B cell (primary cell): Measurements from ENCODE around the gene ERO1B. TPM values are rescaled to one million over a fixed set of nuclear protein-coding genes. Genes with fewer than 3 reads are reported as not detected.

Experiments used
- ATAC-seq: fragments of 200-7000 bp; cut with Tn5 transposase; one replicate; pipeline ENCODE4 v1.10.0; 2021; ENCODE audit warnings: low read depth, mild to moderate bottlenecking, moderate number of reproducible peaks, moderate library complexity
- CTCF ChIA-PET: fragments of 350-600 bp; sonication (Branson Sonifier 250); formaldehyde crosslinking; loops from one replicate; lab custom pipeline; 2021; ENCODE audit warnings: antibody characterized with exemption, inconsistent platforms; lab: Charles Lee
- POLR2A ChIA-PET: fragments of 350-600 bp; sonication (Branson Sonifier 250); formaldehyde crosslinking; loops from one replicate; lab custom pipeline; 2021; ENCODE audit warnings: antibody characterized with exemption; lab: Charles Lee
- DNase-seq: peaks from one replicate; pipeline ENCODE4 v3.0.0; 2013
- H2AFZ ChIP-seq: 2 replicates; pipeline ENCODE4 v1.6.1; 2012; ENCODE audit warnings: mild to moderate bottlenecking, low read depth, low read length; ENCODE audit not compliant: insufficient read depth, poor library complexity, severe bottlenecking
- H3K27ac ChIP-seq, 2 donors: 1 replicate in 1 of 2; 2 replicates in 1 of 2; pipeline ENCODE4 v1.5.1; 2012 to 2013; ENCODE audit warnings: low read length in 2 of 2, mild to moderate bottlenecking in 2 of 2, moderate library complexity in 1 of 2
- H3K27me3 ChIP-seq, 4 experiments: fragments of 200-600 bp in 1 of 4; sonication (generic) in 1 of 4; replicated peaks in 1 of 4; 1 replicate in 2 of 4; 2 replicates in 2 of 4; pipeline versions ENCODE4 v1.6.1 to v1.7.0; 2013 to 2016; ENCODE audit warnings: low read length in 3 of 4, mild to moderate bottlenecking in 2 of 4, mixed read lengths in 1 of 4, moderate library complexity in 1 of 4; ENCODE audit not compliant: insufficient read depth in 4 of 4, control insufficient read depth in 3 of 4; ENCODE audit errors: control extremely low read depth in 1 of 4
- H3K36me3 ChIP-seq, 2 experiments: replicated peaks in 1 of 2; 1 replicate in 1 of 2; 2 replicates in 1 of 2; pipeline versions ENCODE4 v1.6.1 to v1.7.1; 2013; ENCODE audit warnings: low read length in 1 of 2; ENCODE audit not compliant: insufficient read depth in 2 of 2, control insufficient read depth in 1 of 2; ENCODE audit errors: control extremely low read depth in 1 of 2, extremely low read depth in 1 of 2
- H3K4me1 ChIP-seq, 2 donors: fragments of 200-600 bp in 1 of 2; sonication (generic) in 1 of 2; 1 replicate in 1 of 2; 2 replicates in 1 of 2; pipeline versions ENCODE4 v1.5.1 to v1.6.1; 2013 to 2017; ENCODE audit warnings: low read length in 2 of 2; ENCODE audit not compliant: control insufficient read depth in 2 of 2, insufficient read depth in 2 of 2
- H3K4me2 ChIP-seq: replicated peaks from 2 replicates; pipeline ENCODE3; 2012; ENCODE audit warnings: mild to moderate bottlenecking, low read depth, low read length; ENCODE audit not compliant: poor library complexity, severe bottlenecking
- H3K4me3 ChIP-seq, 5 experiments: fragments of 200-600 bp in 1 of 5; sonication (generic) in 1 of 5; 1 replicate in 3 of 5; 2 replicates in 2 of 5; pipeline versions ENCODE4 v1.5.1 to v1.7.0; 2011 to 2016; ENCODE audit warnings: low read length in 4 of 5, mild to moderate bottlenecking in 4 of 5, low read depth in 2 of 5, control low read depth in 1 of 5, moderate library complexity in 1 of 5; ENCODE audit not compliant: insufficient read depth in 1 of 5; ENCODE audit errors: control extremely low read depth in 1 of 5, extremely low read depth in 1 of 5
- H3K79me2 ChIP-seq: fragments of 200-600 bp; sonication (generic); one replicate; pipeline ENCODE4 v1.6.0; 2016; ENCODE audit warnings: low read length; ENCODE audit not compliant: control insufficient read depth, insufficient read depth
- H3K9ac ChIP-seq: fragments of 200-600 bp; sonication (generic); 2 replicates; pipeline ENCODE4 v1.6.1; 2017; ENCODE audit warnings: mild to moderate bottlenecking, low read length, moderate library complexity
- H3K9me3 ChIP-seq, 3 donors: one replicate each; pipeline versions ENCODE4 v1.6.1 to v1.7.1; 2013; ENCODE audit warnings: low read length in 2 of 3; ENCODE audit not compliant: control insufficient read depth in 2 of 3, insufficient read depth in 1 of 3; ENCODE audit errors: control extremely low read depth in 1 of 3
- H4K20me1 ChIP-seq: 2 replicates; pipeline ENCODE4 v1.6.0; 2012; ENCODE audit warnings: mild to moderate bottlenecking, low read length; ENCODE audit not compliant: insufficient read depth, control insufficient read depth, poor library complexity, severe bottlenecking
- H3K27ac Mint-ChIP-seq: one replicate; pipeline ENCODE4 v1.8.0; 2021; ENCODE audit warnings: mixed read lengths
- H3K27me3 Mint-ChIP-seq: one replicate; pipeline ENCODE4 v1.8.0; 2021; ENCODE audit warnings: mixed read lengths
- H3K4me1 Mint-ChIP-seq: one replicate; pipeline ENCODE4 v1.8.0; 2021; ENCODE audit warnings: mixed read lengths
- H3K4me3 Mint-ChIP-seq: one replicate; pipeline ENCODE4 v1.8.0; 2021; ENCODE audit warnings: mixed read lengths
- H3K9me3 Mint-ChIP-seq: one replicate; pipeline ENCODE4 v1.8.0; 2022; ENCODE audit warnings: mixed read lengths; ENCODE audit not compliant: insufficient read depth
- EZH2 ChIP-seq: IDR thresholded peaks from 2 replicates; pipeline ENCODE4 v1.6.1; 2012; ENCODE audit warnings: borderline replicate concordance, low read depth, mild to moderate bottlenecking, moderate library complexity, low read length; ENCODE audit not compliant: insufficient read depth, poor library complexity, severe bottlenecking
- WGBS: methylation state at CpG from one replicate; pipeline ENCODE4 v1.1.5; 2013; ENCODE audit warnings: missing lambda C conversion rate; ENCODE audit not compliant: insufficient coverage; 5-methylcytosine and 5-hydroxymethylcytosine counted together
- intact Hi-C: fragments of 100-400 bp; cut with micrococcal nuclease; formaldehyde crosslinking; loops from one replicate; pipeline ENCODE4 v1.10.0; 2022
- polyA plus RNA-seq: library from polyadenylated mRNA; depleted of rRNA; stranded (reverse); fragments of >200 nt; gene quantifications from 2 replicates; pipeline ENCODE4 v1.2.3, GENCODE V29; 2012
- total RNA-seq, 2 donors: library from RNA; stranded (reverse); fragments of 120-200 nt in 1 of 2; gene quantifications; 1 replicate in 1 of 2; 2 replicates in 1 of 2; pipeline versions ENCODE4 v1.2.3 to v1.2.4, GENCODE V29; 2013 to 2022
- TF ChIP-seq, protein P1 (sequence below): fragments of 200-600 bp; IDR thresholded peaks from one replicate; pipeline ENCODE4 v1.8.0; 2022; ENCODE audit warnings: antibody characterized with exemption, mild to moderate bottlenecking

The ERO1B gene
- total and polyA plus RNA-seq, 2 donors (not counting 1 experiment from before 2014, with no cell fraction given): 5.1 to 25.6 TPM

DNA sequence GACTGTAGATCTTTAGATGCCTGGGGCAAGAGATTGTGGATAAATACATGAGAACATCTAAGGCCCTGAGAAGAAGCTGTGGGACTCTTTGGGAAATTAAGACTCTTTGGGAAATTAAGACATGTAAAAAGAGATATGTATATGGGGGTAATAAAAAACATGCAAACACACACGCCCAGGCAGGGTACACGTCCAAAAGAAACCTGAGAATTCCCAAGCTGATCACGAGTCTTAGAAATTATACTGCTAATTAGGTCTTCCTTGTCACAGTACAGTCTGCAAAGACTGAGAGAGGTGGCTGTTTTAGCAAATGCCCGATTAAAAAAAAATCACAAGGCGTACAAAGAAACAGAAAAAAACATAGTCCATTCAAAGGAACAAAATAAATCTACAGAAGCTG, 39.3 kb upstream of the ERO1B start:
- no peak overlapping the region for H2AFZ ChIP-seq
- 89% methylated on average over 3 of the region's 5 CpGs for WGBS
- no peak overlapping the region for H3K27ac ChIP-seq

DNA sequence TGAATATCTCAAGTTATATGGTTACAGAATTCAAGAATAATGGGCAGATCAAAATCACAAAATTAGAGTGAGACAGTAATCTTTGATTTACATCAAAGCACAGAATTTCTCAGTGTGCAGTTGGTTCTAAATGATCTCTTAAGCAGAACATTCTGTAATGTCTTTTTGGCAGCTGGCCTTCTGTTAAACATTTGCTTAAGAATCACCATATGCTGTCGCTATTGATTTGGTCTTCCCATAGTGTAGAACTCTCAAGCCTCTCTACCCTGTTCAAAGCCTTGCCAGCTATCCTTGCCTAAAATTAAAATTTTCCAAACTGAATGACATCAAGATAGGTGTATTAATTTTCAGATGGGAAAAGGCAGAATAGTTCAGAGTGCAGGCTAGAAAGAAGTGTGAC, 38.9 kb upstream of the ERO1B start:
- 100% methylated on average over 1 of the region's 1 CpG for WGBS
- peaks cover 0 to 10% (median 0%) of the 10 kb centered on the region in 4 experiments for H3K27me3 ChIP-seq
- no peak overlapping the region for H3K27ac Mint-ChIP-seq
- no peak overlapping the region for H3K9ac ChIP-seq
- no peaks in the 10 kb centered on the region for H3K36me3 ChIP-seq
- no peak overlapping the region for H3K4me3 Mint-ChIP-seq
- H4K20me1 ChIP-seq: no peaks in the 10 kb centered on the region
- peaks cover 7 to 17% (median 8%) of the 10 kb centered on the region in 3 donors for H3K9me3 ChIP-seq
- DNase-seq: no peak
- ChIA-PET POLR2A (no interaction called here), CTCF (no interaction called here)
- no peaks in the 10 kb centered on the region for H3K79me2 ChIP-seq
- H3K4me1 ChIP-seq: no peaks in the 10 kb centered on the region
- intact Hi-C loops: no loop called here
- ATAC-seq: no peak
- H3K4me3 ChIP-seq: no peak overlapping the region
- H3K27me3 Mint-ChIP-seq: peaks cover 10% of the 10 kb centered on the region
- no peak for TF ChIP-seq EZH2
- TF ChIP-seq, protein P1, sequence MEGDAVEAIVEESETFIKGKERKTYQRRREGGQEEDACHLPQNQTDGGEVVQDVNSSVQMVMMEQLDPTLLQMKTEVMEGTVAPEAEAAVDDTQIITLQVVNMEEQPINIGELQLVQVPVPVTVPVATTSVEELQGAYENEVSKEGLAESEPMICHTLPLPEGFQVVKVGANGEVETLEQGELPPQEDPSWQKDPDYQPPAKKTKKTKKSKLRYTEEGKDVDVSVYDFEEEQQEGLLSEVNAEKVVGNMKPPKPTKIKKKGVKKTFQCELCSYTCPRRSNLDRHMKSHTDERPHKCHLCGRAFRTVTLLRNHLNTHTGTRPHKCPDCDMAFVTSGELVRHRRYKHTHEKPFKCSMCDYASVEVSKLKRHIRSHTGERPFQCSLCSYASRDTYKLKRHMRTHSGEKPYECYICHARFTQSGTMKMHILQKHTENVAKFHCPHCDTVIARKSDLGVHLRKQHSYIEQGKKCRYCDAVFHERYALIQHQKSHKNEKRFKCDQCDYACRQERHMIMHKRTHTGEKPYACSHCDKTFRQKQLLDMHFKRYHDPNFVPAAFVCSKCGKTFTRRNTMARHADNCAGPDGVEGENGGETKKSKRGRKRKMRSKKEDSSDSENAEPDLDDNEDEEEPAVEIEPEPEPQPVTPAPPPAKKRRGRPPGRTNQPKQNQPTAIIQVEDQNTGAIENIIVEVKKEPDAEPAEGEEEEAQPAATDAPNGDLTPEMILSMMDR: no peak
- H2AFZ ChIP-seq: no peak overlapping the region
- H3K9me3 Mint-ChIP-seq: peaks cover 9% of the 10 kb centered on the region
- no peak overlapping the region for H3K27ac ChIP-seq
- H3K4me1 Mint-ChIP-seq: no peaks in the 10 kb centered on the region
- no peak overlapping the region for H3K4me2 ChIP-seq

More for the DNA sequence above, 39.3 kb upstream of the ERO1B start:
- TF ChIP-seq EZH2: no peak
- TF ChIP-seq, protein P1: no peak
- Histone ChIP-seq H3K27me3 (peaks cover 0 to 10% (median 0%) of the 10 kb centered on the region in 4 experiments), H4K20me1 (no peaks in the 10 kb centered on the region), H3K4me1 (no peaks in the 10 kb centered on the region), H3K9me3 (peaks cover 7 to 17% (median 8%) of the 10 kb centered on the region in 3 donors), H3K4me3 (no peak overlapping the region), H3K4me2 (no peak overlapping the region), H3K79me2 (no peaks in the 10 kb centered on the region), H3K9ac (no peak overlapping the region), H3K36me3 (no peaks in the 10 kb centered on the region)
- H3K4me3 Mint-ChIP-seq: no peak overlapping the region
- intact Hi-C loops: no loop called here
- no peak overlapping the region for H3K27ac Mint-ChIP-seq
- DNase-seq (no peak), ATAC-seq (no peak)
- ChIA-PET CTCF (no interaction called here), POLR2A (no interaction called here)
- H3K9me3 Mint-ChIP-seq: peaks cover 9% of the 10 kb centered on the region
- peaks cover 5% of the 10 kb centered on the region for H3K27me3 Mint-ChIP-seq
- H3K4me1 Mint-ChIP-seq: no peaks in the 10 kb centered on the region
